Fibroblast of lung (primary cell): ENCODE results near the gene PTRH1. TPM values are rescaled to one million over a fixed set of nuclear protein-coding genes. Genes with fewer than 3 reads are reported as not detected.

Source experiments
- DNase-seq, 2 donors: peaks; one replicate each; pipeline versions ENCODE4 v3.0.0 to v3.0.0-alpha.2; 2010; ENCODE audit warnings: low read depth in 2 of 2
- H2AFZ ChIP-seq: 2 replicates; pipeline ENCODE4 v1.5.1; 2012; ENCODE audit warnings: low read length, control low read depth, inconsistent platforms
- H3K27ac ChIP-seq: 2 replicates; pipeline ENCODE4 v1.5.1; 2011; ENCODE audit warnings: low read length, control low read depth; ENCODE audit not compliant: insufficient read depth
- H3K27me3 ChIP-seq: 2 replicates; pipeline ENCODE4 v1.5.1; 2011; ENCODE audit warnings: mild to moderate bottlenecking, low read length; ENCODE audit not compliant: control insufficient read depth, insufficient read depth
- H3K36me3 ChIP-seq: 2 replicates; pipeline ENCODE4 v1.5.1; 2011; ENCODE audit warnings: low read length; ENCODE audit not compliant: control insufficient read depth, insufficient read depth
- H3K4me1 ChIP-seq: 2 replicates; pipeline ENCODE4 v1.5.1; 2011; ENCODE audit warnings: low read length; ENCODE audit not compliant: control insufficient read depth, insufficient read depth; ENCODE audit errors: extremely low read depth
- H3K4me2 ChIP-seq: 2 replicates; pipeline ENCODE4 v1.5.1; 2011; ENCODE audit warnings: low read length, control low read depth; ENCODE audit not compliant: insufficient read depth; ENCODE audit errors: extremely low read depth
- H3K4me3 ChIP-seq, 4 experiments: fragments of 200-600 bp in 1 of 4; sonication (generic) in 1 of 4; replicated peaks in 1 of 4; 2 replicates each; pipeline ENCODE4 v1.5.1; 2011 to 2016; ENCODE audit warnings: low read length in 4 of 4, low read depth in 3 of 4, mild to moderate bottlenecking in 3 of 4, control low read depth in 2 of 4, inconsistent platforms in 1 of 4, mixed read lengths in 1 of 4; ENCODE audit not compliant: insufficient read depth in 1 of 4; ENCODE audit errors: control extremely low read depth in 1 of 4
- H3K79me2 ChIP-seq: 2 replicates; pipeline ENCODE4 v1.5.1; 2012; ENCODE audit warnings: mild to moderate bottlenecking, low read length, inconsistent platforms; ENCODE audit not compliant: control insufficient read depth, insufficient read depth
- H3K9ac ChIP-seq: 2 replicates; pipeline ENCODE4 v1.5.1; 2011; ENCODE audit warnings: mild to moderate bottlenecking, low read length, control low read depth; ENCODE audit not compliant: insufficient read depth
- H3K9me3 ChIP-seq: 2 replicates; pipeline ENCODE4 v1.5.1; 2012; ENCODE audit warnings: low read depth, low read length; ENCODE audit not compliant: control insufficient read depth, insufficient read depth
- H4K20me1 ChIP-seq: 2 replicates; pipeline ENCODE4 v1.5.1; 2011; ENCODE audit warnings: low read length; ENCODE audit not compliant: control insufficient read depth, insufficient read depth; ENCODE audit errors: extremely low read depth
- EZH2 ChIP-seq: IDR thresholded peaks from 2 replicates; pipeline ENCODE4 v1.5.1; 2012; ENCODE audit warnings: low read length, control low read depth, mild to moderate bottlenecking; ENCODE audit errors: missing control alignments
- polyA plus RNA-seq, 2 donors: library from polyadenylated mRNA; depleted of rRNA in 1 of 2; stranded (reverse) in 1 of 2; unstranded in 1 of 2; fragments of >200 nt; gene quantifications; 2 replicates each; pipeline ENCODE4 v1.2.1, GENCODE V29; 2011 to 2012; ENCODE audit warnings: missing spikeins in 1 of 2
- total RNA-seq: library from RNA; depleted of rRNA; stranded (reverse); fragments of >200 nt; gene quantifications from 2 replicates; pipeline ENCODE4 v1.2.1, GENCODE V29; 2014
- TF ChIP-seq, protein P1 (sequence below), 2 donors: IDR thresholded peaks in 1 of 2; conservative IDR thresholded peaks in 1 of 2; 1 replicate in 1 of 2; 2 replicates in 1 of 2; pipeline ENCODE4 v1.5.1; 2011 to 2012; ENCODE audit warnings: low read length in 2 of 2, control low read depth in 1 of 2, inconsistent platforms in 1 of 2, low read depth in 1 of 2, mild to moderate bottlenecking in 1 of 2

PTRH1 gene
- total and polyA plus RNA-seq, 2 donors (not counting 1 experiment from before 2014, with no cell fraction given) = 4.9 to 26.1 TPM

- TF ChIP-seq EZH2 = no peak
- no peak overlapping the region for H3K27ac ChIP-seq
- no peaks in the 10 kb centered on the region for H3K27me3 ChIP-seq
- H3K36me3 ChIP-seq = peaks cover 32% of the 10 kb centered on the region
- DNase-seq = no peak
- H2AFZ ChIP-seq = no peak overlapping the region
- H3K4me3 ChIP-seq = no peak overlapping the region
- H3K9ac ChIP-seq = no peak overlapping the region
- H3K4me1 ChIP-seq = peaks cover 3% of the 10 kb centered on the region
- H3K9me3 ChIP-seq = no peaks in the 10 kb centered on the region
- H3K4me2 ChIP-seq = no peak overlapping the region
- H4K20me1 ChIP-seq = no peaks in the 10 kb centered on the region
- H3K79me2 ChIP-seq = no peaks in the 10 kb centered on the region
Measured at GRCh38 chr9:127680846-127681245, 34.6 kb downstream of the PTRH1 start.

GRCh38 chr9:127680226-127680625, 35.2 kb downstream of the PTRH1 start:
- Histone ChIP-seq H3K4me2 (no peak overlapping the region), H4K20me1 (no peaks in the 10 kb centered on the region), H3K27me3 (no peaks in the 10 kb centered on the region), H2AFZ (no peak overlapping the region), H3K9me3 (no peaks in the 10 kb centered on the region), H3K36me3 (peaks cover 34% of the 10 kb centered on the region), H3K4me1 (peaks cover 3% of the 10 kb centered on the region), H3K27ac (no peak overlapping the region), H3K9ac (no peak overlapping the region), H3K79me2 (no peaks in the 10 kb centered on the region), H3K4me3 (no peak overlapping the region)
- TF ChIP-seq, protein P1, sequence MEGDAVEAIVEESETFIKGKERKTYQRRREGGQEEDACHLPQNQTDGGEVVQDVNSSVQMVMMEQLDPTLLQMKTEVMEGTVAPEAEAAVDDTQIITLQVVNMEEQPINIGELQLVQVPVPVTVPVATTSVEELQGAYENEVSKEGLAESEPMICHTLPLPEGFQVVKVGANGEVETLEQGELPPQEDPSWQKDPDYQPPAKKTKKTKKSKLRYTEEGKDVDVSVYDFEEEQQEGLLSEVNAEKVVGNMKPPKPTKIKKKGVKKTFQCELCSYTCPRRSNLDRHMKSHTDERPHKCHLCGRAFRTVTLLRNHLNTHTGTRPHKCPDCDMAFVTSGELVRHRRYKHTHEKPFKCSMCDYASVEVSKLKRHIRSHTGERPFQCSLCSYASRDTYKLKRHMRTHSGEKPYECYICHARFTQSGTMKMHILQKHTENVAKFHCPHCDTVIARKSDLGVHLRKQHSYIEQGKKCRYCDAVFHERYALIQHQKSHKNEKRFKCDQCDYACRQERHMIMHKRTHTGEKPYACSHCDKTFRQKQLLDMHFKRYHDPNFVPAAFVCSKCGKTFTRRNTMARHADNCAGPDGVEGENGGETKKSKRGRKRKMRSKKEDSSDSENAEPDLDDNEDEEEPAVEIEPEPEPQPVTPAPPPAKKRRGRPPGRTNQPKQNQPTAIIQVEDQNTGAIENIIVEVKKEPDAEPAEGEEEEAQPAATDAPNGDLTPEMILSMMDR (conservative IDR thresholded peaks at IDR 0.05 in 1 of 2, IDR thresholded peaks at IDR 0.05 in 1 of 2; ENCODE audit: low read depth in 1 of 2, low read length in 2 of 2) = no peak
- TF ChIP-seq EZH2 = no peak
- DNase-seq = no peak

- Histone ChIP-seq H3K9ac (no peak overlapping the region), H3K9me3 (no peaks in the 10 kb centered on the region), H3K27ac (no peak overlapping the region), H4K20me1 (no peaks in the 10 kb centered on the region), H2AFZ (no peak overlapping the region), H3K36me3 (peaks cover 34% of the 10 kb centered on the region), H3K4me3 (no peak overlapping the region), H3K4me2 (no peak overlapping the region), H3K27me3 (no peaks in the 10 kb centered on the region), H3K79me2 (no peaks in the 10 kb centered on the region), H3K4me1 (no peaks in the 10 kb centered on the region)
- TF ChIP-seq, protein P1 (conservative IDR thresholded peaks at IDR 0.05 in 1 of 2, IDR thresholded peaks at IDR 0.05 in 1 of 2; ENCODE audit: low read depth in 1 of 2, low read length in 2 of 2) = no peak
- no peak for TF ChIP-seq EZH2
- no peak for DNase-seq
Measured at GRCh38 chr9:127679506-127679905, 36.0 kb downstream of the PTRH1 start.
